Measurements from ENCODE around the gene BICRA. TPM values are rescaled to one million over a fixed set of nuclear protein-coding genes. Genes with fewer than 3 reads are reported as not detected.

Gene BICRA
- total and polyA plus RNA-seq, 2 of the 8 experiments (the other 6 are each of a cell fraction or from before 2014, with no cell fraction given), result 1.5 to 29.2 TPM

GRCh38 chr19:47752440-47753211 is 143.7 kb downstream of the BICRA start:
- Histone ChIP-seq H2BK12ac (ENCODE audit: low read depth, low read length) (no peak overlapping the region), H3K9ac (replicated peaks in 1 of 4; ENCODE audit: extremely low read depth in 1 of 4, low read depth in 3 of 4, low read length in 3 of 4) (no peak overlapping the region), H4K5ac (ENCODE audit: insufficient read length, low read depth, low read length) (no peak overlapping the region), H3K23ac (ENCODE audit: insufficient read length) (no peak overlapping the region), H2BK5ac (ENCODE audit: low read depth, low read length) (no peak overlapping the region), H3K9me3 (ENCODE audit: insufficient read depth in 2 of 2, low read depth in 1 of 2, low read length in 1 of 2) (no peaks in the 10 kb centered on the region), H3K4me2 (ENCODE audit: insufficient read depth in 1 of 2, low read depth in 2 of 2, low read length in 2 of 2) (no peak overlapping the region), H3K4me1 (replicated peaks in 1 of 4; ENCODE audit: control insufficient read depth in 3 of 4, insufficient read depth in 4 of 4, low read length in 3 of 4) (no peaks in the 10 kb centered on the region; a peak in 1 of 7 replicates), H3K27ac (ENCODE audit: low read depth, low read length) (no peak overlapping the region), H2BK15ac (ENCODE audit: low read length) (no peak overlapping the region), H4K91ac (replicated peaks; ENCODE audit: insufficient read length, low read length) (no peak overlapping the region), H2AFZ (ENCODE audit: low read length) (no peak overlapping the region), H2BK120ac (replicated peaks; ENCODE audit: low read depth, low read length) (no peak overlapping the region), H4K20me1 (replicated peaks in 1 of 2; ENCODE audit: control insufficient read depth in 1 of 2, insufficient read depth in 2 of 2, low read length in 2 of 2) (peaks cover 16 to 22% of the 10 kb centered on the region in 2 experiments), H3K27me3 (replicated peaks in 1 of 4; ENCODE audit: control insufficient read depth in 3 of 4, extremely low read depth in 1 of 4, insufficient read depth in 3 of 4, low read length in 3 of 4) (no peaks in the 10 kb centered on the region), H3K79me2 (ENCODE audit: control insufficient read depth in 1 of 2, insufficient read depth in 2 of 2, low read length in 2 of 2) (peaks cover 0 to 20% of the 10 kb centered on the region in 2 experiments; a peak in 2 of 4 replicates), H2AK5ac (ENCODE audit: low read depth, low read length) (no peak overlapping the region), H3K36me3 (ENCODE audit: control insufficient read depth in 2 of 4, insufficient read depth in 4 of 4, low read length in 3 of 4) (peaks cover 49 to 91% (median 83%) of the 10 kb centered on the region in 4 experiments), H3K14ac (ENCODE audit: insufficient read length) (no peak overlapping the region), H3K79me1 (ENCODE audit: low read depth, low read length) (peaks cover 10% of the 10 kb centered on the region; the same call in 1 of the 2 replicates), H2BK20ac (ENCODE audit: low read length) (no peak overlapping the region), H3K56ac (replicated peaks; ENCODE audit: insufficient read length, low read depth, low read length) (no peak overlapping the region), H4K8ac (ENCODE audit: extremely low read depth, insufficient read depth, low read length) (no peak overlapping the region), H3K4ac (replicated peaks; ENCODE audit: insufficient read length, low read depth, low read length) (no peak overlapping the region), H3K4me3 (ENCODE audit: extremely low read depth in 1 of 4, insufficient read depth in 2 of 4, low read depth in 3 of 4, low read length in 4 of 4) (no peak overlapping the region), H3K23me2 (ENCODE audit: low read depth, low read length) (no peaks in the 10 kb centered on the region), H3K18ac (ENCODE audit: extremely low read depth, low read length) (no peak overlapping the region)
- WGBS, 2 experiments (ENCODE audit: extremely low coverage in 1 of 2, insufficient coverage in 1 of 2, insufficient read length in 1 of 2, insufficient replicate concordance in 2 of 2, low coverage in 1 of 2, low lambda C conversion rate in 2 of 2, missing lambda C conversion rate in 1 of 2), result 89% methylated on average over 26 of the region's 27 CpGs; no CpG with 5 or more reads in 1 of the 2 experiments
- no peak for FAIRE-seq
- no peak for DNase-seq (ENCODE audit: low read depth in 1 of 2, low spot score in 2 of 2)
- TF ChIP-seq BACH1 (IDR thresholded peaks at IDR 0.05; ENCODE audit: low read length) (no peak), SAP30 (IDR thresholded peaks at IDR 0.05; ENCODE audit: insufficient read depth, insufficient replicate concordance, low read length) (no peak), CTCF (IDR thresholded peaks at IDR 0.05; ENCODE audit: control extremely low read depth in 1 of 3, insufficient read depth in 1 of 3, low read depth in 1 of 3, low read length in 3 of 3) (no peak), SP2 (IDR thresholded peaks at IDR 0.05; ENCODE audit: low read length) (no peak), SIX5 (IDR thresholded peaks at IDR 0.05; ENCODE audit: low read depth, low read length) (no peak), ATF3 (IDR thresholded peaks at IDR 0.05; ENCODE audit: insufficient read depth, low read depth, low read length) (no peak), CHD2 (IDR thresholded peaks at IDR 0.05; ENCODE audit: low read length) (no peak), PHF8 (conservative IDR thresholded peaks at IDR 0.05; ENCODE audit: low read depth, low read length) (no peak)
- POLR2A ChIA-PET (ENCODE audit: partially characterized antibody), result interaction anchor here (0.6 to 11.1 kb wide), 15 partner anchors 5 to 826 kb away, joined by 3 to 204 read pairs (median 4); partner anchors contain the start of gene NOP53
- CTCF ChIA-PET (ENCODE audit: partially characterized antibody), result interaction anchor here (0.5 to 1.8 kb wide), 5 partner anchors 13 to 97 kb away, joined by 3 to 6 read pairs (median 4); partner anchors contain the start of gene EHD2

All from H1 (cell line).